Activated CD8-positive, alpha-beta memory T cell treated with anti-CD3 and anti-CD28 coated beads for 1 hour (primary cell): ENCODE results near the gene EFR3B.
A peak's percentile ranks its signal among the peaks of the same experiment; 100 is the strongest.

Experiments used
- DNase-seq, 2 donors: peaks; one replicate each; pipeline ENCODE4 v3.0.0-alpha.2; 2020; ENCODE audit warnings: low read depth in 1 of 2; ENCODE audit errors: extremely low read depth in 1 of 2

The EFR3B gene

DNA sequence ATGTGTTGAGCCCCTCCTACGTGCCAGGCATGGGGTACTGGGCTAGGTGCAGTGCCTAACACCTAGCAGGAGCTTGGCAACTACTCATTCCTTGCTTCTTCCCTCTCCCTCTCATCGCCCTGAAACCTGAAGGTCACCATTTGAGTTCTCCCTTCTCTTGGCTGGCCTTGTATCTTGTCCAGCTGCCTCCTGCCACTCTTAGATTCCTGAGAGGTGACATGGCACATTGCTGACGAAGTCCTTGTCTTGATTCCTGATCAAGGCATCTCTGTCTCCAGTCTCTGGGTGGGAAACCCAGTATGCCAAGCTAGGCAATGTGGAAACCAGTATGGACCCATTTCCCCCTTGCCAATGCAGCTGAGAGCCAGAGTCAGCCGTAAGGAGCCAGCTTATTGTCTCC, 9.0 kb upstream of the EFR3B start:
- no peak for DNase-seq

DNA sequence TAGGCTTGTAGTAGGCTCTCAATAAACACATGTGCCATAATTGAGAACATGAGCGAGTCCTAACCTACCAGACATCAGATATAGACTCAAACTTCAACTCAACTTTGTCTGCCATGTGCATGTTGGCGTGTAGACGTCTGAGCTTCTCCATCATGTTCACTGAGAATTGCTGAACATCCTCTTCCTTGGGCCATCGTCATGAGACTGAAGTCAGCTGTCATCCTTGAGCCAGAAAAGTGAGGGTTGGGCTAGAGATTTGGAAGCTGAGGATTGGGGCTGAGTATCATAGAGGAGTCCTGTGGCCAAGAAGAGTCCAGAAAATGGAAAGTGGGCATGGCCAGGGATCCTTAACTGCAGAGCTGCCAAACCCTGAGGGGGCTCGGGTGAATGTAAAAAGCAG, 7.8 kb upstream of the EFR3B start:
- no peak for DNase-seq

DNA sequence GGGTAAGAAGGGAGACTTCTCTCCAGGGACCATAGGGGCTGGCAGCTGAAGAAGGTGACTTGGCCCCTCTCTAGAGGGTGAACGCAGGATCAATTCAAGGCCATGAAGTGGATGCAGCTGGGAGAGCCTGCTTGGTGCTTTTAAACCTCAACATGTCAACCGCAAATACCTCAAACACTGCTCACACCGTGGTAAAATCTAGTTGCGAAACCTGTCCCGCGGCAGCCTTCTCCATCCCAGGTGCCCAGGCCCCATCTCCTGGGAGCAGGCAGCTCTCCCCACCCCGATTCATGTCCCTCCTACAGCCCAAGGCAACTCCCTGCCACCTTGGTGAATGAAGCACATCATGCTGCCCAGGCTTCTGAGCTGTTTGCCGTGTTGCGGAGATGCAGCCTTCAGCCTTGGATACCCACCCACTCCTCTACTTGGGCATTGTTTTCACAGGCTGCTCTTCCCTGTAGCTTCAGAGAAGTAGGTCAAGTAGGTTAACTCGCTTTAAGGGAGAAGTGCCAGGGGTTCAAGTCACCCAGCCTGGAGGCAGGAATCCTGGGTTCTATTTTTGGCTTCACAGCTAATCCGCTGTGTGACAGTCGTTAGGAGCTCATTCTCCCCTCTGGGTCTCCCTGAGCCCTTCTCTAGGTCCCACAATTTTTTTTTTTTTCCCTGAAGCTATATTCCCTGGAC, 6.2 kb upstream of the EFR3B start:
- DNase-seq = no peak

GRCh38 chr2:25036221-25036559, 5.7 kb upstream of the EFR3B start:
- DNase-seq = no peak

- DNase-seq = no peak
Measured at GRCh38 chr2:25039126-25039525, 2.8 kb upstream of the EFR3B start.

DNA sequence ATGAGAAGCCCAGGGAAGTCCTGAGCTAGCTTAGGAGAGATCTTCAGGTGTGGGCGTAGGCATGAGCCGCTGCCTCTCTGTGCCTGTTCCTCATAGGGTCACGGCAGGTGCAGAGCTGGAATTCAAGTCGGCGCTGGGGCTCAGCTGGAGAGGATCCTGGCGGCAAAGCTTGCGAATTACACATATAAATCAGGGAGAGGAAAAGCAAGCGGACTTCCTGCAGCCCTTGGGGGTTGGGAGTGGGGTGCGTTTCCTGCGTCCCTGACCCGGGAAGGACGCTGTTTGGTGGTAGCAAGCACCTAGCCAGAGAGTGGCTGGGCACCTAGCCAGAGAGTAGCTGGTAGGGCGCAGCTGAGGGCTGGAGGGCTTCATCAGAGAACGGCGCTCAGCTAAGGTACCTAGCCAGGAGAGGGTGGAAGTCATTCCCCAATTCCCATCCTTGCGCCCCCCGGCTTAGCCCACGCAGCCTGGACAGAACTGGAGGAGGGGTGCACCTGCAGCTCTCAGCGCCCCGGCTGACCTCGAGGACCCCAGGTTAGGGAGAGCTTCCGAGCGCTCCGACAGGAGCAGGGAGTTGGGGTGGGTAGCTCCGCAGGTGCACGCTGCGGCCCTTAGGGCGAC, 459 bp upstream of the EFR3B start:
- no peak for DNase-seq

- DNase-seq = no peak
Measured at GRCh38 chr2:25042321-25043240, 705 bp downstream of the EFR3B start.

DNA sequence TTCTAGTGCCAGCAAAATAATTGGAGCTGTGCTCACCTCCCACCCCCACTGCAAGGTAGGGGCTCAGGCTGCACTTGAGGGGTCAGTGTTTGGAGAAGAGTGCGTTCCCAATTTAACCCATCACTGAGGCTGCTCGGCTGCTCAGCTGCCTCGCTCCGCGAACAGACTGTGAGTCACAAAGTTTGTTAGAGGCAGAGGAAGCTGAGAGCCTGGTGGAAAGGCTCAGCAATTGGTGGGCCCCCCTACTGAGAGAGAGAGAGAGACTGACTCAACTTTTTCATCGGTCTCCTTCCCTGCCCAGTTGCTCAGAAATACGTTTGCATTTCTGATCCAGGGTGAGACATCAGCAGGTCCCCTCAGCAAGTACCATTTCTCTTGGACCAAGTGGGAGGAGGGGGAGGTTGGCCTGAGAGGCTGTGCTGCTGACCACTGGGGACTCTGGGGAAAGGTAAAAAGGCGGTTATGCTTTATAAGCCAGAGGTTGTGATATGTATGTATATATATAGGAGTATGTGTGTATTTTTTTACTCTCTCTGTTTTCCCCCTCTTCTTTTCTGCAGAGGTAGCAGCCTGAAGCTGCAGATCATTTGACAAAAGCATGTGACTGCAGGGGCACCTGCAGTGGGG, 1.5 kb downstream of the EFR3B start:
- DNase-seq = peak in 1 of 2 donors; percentile 23

DNA sequence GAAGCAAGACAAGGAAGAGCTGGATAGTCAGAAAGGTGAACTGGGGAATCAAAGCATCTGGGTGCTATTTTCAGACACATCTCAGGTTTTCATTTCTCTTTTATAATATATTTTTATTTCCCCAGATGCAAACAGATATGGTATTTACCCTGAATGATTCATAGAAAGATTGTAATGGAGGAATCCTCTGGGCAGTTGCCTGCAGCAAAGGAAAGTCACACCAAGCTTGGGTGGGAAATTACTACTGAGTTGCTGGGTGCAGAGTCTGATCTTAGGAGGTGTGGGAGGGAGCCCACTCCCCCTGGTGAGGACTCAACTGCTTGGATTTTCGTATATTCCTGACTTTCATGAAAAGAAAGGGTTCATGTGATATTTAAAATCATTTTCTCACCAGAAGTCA, 2.1 kb downstream of the EFR3B start:
- DNase-seq = no peak

DNA sequence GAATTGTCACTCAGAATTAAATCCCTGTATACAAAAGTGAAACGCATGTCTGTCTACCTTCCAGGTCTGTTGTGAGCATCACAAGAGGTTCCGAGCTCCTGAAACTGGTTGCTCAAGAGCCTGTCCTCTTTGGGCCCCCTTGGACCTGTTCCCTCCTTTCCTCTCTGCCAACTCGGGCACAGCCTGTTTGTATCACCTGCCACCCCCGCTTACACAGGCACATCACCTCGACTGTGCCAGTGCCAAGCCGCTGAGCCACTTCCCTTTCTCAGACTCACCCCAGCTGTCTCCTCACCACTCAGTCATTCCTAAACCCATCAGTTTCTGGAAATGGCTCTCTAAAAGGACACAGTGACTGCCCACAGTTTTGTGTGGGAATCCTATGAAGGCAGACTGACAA, 3.1 kb downstream of the EFR3B start:
- no peak for DNase-seq

- no peak for DNase-seq
Measured at GRCh38 chr2:25049422-25049821, 7.5 kb downstream of the EFR3B start.

GRCh38 chr2:25050128-25050527, 8.3 kb downstream of the EFR3B start:
- DNase-seq = no peak

DNA sequence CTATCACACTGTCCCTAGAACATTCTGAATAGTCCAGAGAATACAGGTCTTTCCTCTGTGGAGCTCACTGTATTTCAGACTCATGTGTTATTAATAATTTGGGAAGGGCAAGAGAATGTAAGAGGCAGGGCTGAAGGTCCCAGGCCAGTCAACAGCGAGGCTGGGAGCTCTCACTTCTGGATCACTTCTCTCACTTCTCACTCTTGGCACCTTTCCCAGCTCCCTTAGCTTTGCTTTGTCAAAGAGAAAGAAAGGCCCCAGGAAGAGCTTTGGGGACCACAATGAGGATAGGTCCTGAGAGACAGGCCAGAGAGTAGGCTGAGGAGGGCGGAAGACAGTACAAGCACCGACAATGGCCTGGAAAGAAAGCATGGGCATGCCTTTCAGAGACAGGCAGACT, 11.2 kb downstream of the EFR3B start:
- no peak for DNase-seq

DNA sequence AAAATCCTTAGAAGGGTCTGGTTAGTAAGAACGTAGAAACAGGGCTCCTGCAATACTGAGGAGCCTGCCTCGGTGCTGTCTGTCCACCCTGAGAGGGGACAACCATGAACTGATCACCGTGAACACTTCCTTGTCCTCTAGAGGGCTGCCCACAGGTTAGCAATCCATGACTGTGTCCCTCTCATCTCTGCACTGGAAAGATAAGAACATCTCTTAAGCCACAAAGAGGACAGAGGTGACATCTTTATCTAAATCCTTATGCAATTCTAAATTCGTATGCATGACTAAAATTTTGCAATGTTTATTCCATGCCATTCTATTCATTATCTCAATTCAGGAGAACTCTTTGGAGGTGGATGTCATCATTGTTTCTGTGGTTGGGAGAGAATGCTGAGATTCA, 12.8 kb downstream of the EFR3B start:
- no peak for DNase-seq

DNA sequence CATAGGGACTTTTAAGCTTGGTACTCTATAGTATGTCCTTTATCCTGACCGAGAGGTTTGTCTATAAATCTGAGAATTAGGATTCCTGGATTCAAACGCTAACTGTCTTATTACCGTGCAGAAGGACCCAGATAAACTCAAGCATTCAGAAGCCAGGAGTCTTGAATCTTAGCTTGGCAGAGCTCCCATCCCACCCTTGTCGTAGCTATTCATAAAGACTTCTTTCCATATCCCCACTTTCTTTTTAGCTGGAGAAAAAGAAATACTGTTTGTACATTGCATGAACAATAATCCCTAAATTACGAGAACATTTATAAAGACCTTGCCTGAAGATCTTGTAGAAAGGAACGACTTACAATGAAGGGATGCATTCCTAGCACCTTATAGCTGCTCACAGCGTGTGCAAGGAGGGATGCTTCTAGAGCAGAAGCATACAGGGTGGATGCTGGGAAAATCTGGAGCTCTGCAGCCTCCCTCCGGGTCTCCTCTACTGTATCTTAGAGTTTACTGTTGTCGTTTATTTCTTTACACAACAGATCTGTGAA, 13.6 kb downstream of the EFR3B start:
- DNase-seq = no peak

GRCh38 chr2:25056098-25056821, 14.4 kb downstream of the EFR3B start:
- DNase-seq = no peak

GRCh38 chr2:25062511-25062917, 20.6 kb downstream of the EFR3B start:
- no peak for DNase-seq

DNA sequence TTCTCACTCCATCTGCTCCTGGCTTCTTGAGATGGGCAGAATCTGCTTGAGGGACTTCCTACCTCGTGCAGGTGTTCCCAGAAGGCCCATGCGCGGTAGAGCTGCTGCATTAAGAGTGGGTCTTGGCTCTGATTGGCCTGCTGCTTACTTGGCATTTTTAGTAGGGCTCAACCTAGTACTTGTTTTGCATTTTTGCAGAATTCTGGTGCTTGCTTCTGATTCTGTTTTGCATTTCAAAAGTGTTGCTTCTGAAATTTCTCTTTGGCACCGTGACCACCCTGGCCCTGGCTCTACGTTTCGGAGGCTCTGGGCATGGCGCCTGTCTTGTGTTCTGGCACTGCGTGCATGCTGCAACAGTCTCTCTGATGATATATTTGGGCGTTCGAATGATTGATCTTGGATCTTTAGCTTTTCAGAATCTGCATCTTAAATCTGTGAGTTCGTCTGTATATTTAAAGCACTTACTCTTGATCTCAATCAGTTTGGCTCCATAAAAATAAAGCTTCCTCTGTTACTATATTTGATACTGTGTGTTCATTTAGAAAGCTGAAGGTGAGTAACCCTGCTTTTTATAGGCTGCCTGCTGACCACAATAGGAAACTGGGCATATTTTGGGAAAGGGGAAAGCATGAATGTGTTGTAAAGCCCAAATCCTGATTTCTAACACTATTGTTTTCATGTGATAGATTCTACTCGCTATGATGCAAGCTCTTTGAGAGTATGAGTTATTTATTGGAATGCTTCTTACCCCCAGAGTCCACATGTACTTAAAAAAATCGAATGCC, 22.2 kb downstream of the EFR3B start:
- no peak for DNase-seq

DNA sequence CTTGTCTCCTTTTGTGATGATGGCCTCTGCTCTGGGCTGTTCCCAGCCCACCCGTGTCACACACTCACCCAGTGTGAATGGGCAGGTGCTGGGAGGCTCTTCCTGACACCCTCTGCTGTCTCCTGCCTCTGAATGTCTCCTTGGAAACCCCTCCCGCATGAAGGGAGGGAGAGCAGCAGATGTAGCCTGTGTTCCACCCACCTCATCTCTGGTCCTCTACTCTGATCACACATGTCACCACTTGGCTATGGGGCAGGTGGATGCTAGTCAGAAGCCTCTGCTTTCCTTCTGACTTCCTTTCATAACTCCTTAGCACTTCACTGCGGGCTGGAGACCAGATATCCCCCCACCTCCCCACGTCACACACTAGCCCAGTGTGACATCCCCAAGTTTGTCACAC, 23.9 kb downstream of the EFR3B start:
- DNase-seq = no peak

DNA sequence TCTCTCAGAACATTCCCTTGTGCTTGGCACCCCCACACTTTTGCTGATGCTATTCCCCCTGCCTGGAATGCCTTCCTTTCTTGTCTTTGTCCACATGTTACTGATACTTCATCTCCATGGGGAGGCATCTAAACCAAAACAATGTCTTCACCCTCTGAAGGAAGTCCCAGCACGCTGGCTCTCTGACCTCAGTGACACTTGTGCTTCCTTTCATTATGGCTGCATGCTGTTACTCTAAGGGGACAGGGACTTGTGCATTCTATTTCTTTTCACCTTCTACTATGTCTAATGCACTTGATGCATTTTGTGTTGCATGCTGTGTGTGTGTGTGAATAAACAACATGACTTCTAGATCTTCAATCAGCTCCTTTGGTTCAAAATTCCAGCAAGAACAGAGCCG, 24.6 kb downstream of the EFR3B start:
- DNase-seq = no peak
